ENCODE results near the gene LCA5.

- TF ChIP-seq CTCF (tag by site-specific recombination; IDR thresholded peaks at IDR 0.05) (no peak), ZSCAN18 (tag by site-specific recombination; IDR thresholded peaks at IDR 0.05) (no peak), ZNF670 (tag by site-specific recombination; IDR thresholded peaks at IDR 0.05; ENCODE audit: low read depth) (no peak), ZNF2 (tag by site-specific recombination; IDR thresholded peaks at IDR 0.05) (no peak), REST (tag by site-specific recombination; IDR thresholded peaks at IDR 0.05) (no peak), PATZ1 (tag by site-specific recombination; IDR thresholded peaks at IDR 0.05) (no peak), ZNF530 (tag by site-specific recombination; IDR thresholded peaks at IDR 0.05; ENCODE audit: low read depth) (no peak), ZBTB20 (tag by site-specific recombination; IDR thresholded peaks at IDR 0.05) (no peak), ZNF292 (tag by site-specific recombination; IDR thresholded peaks at IDR 0.05; ENCODE audit: borderline replicate concordance, low read depth) (no peak)
These were observed 24.1 kb downstream of the LCA5 start for GRCh38 chr6:79513111-79513510.

Data from HEK293 (cell line).